Fibroblast of lung (primary cell): ENCODE results near the gene GATA3. TPM values are rescaled to one million over a fixed set of nuclear protein-coding genes. Genes with fewer than 3 reads are reported as not detected.

Experiments
- DNase-seq, 2 donors: peaks; one replicate each; pipeline versions ENCODE4 v3.0.0 to v3.0.0-alpha.2; 2010; ENCODE audit warnings: low read depth in 2 of 2
- H2AFZ ChIP-seq: 2 replicates; pipeline ENCODE4 v1.5.1; 2012; ENCODE audit warnings: low read length, control low read depth, inconsistent platforms
- H3K27ac ChIP-seq: 2 replicates; pipeline ENCODE4 v1.5.1; 2011; ENCODE audit warnings: low read length, control low read depth; ENCODE audit not compliant: insufficient read depth
- H3K27me3 ChIP-seq: 2 replicates; pipeline ENCODE4 v1.5.1; 2011; ENCODE audit warnings: mild to moderate bottlenecking, low read length; ENCODE audit not compliant: control insufficient read depth, insufficient read depth
- H3K36me3 ChIP-seq: 2 replicates; pipeline ENCODE4 v1.5.1; 2011; ENCODE audit warnings: low read length; ENCODE audit not compliant: control insufficient read depth, insufficient read depth
- H3K4me1 ChIP-seq: 2 replicates; pipeline ENCODE4 v1.5.1; 2011; ENCODE audit warnings: low read length; ENCODE audit not compliant: control insufficient read depth, insufficient read depth; ENCODE audit errors: extremely low read depth
- H3K4me2 ChIP-seq: 2 replicates; pipeline ENCODE4 v1.5.1; 2011; ENCODE audit warnings: low read length, control low read depth; ENCODE audit not compliant: insufficient read depth; ENCODE audit errors: extremely low read depth
- H3K4me3 ChIP-seq, 4 experiments: fragments of 200-600 bp in 1 of 4; sonication (generic) in 1 of 4; replicated peaks in 1 of 4; 2 replicates each; pipeline ENCODE4 v1.5.1; 2011 to 2016; ENCODE audit warnings: low read length in 4 of 4, low read depth in 3 of 4, mild to moderate bottlenecking in 3 of 4, control low read depth in 2 of 4, inconsistent platforms in 1 of 4, mixed read lengths in 1 of 4; ENCODE audit not compliant: insufficient read depth in 1 of 4; ENCODE audit errors: control extremely low read depth in 1 of 4
- H3K79me2 ChIP-seq: 2 replicates; pipeline ENCODE4 v1.5.1; 2012; ENCODE audit warnings: mild to moderate bottlenecking, low read length, inconsistent platforms; ENCODE audit not compliant: control insufficient read depth, insufficient read depth
- H3K9ac ChIP-seq: 2 replicates; pipeline ENCODE4 v1.5.1; 2011; ENCODE audit warnings: mild to moderate bottlenecking, low read length, control low read depth; ENCODE audit not compliant: insufficient read depth
- H3K9me3 ChIP-seq: 2 replicates; pipeline ENCODE4 v1.5.1; 2012; ENCODE audit warnings: low read depth, low read length; ENCODE audit not compliant: control insufficient read depth, insufficient read depth
- H4K20me1 ChIP-seq: 2 replicates; pipeline ENCODE4 v1.5.1; 2011; ENCODE audit warnings: low read length; ENCODE audit not compliant: control insufficient read depth, insufficient read depth; ENCODE audit errors: extremely low read depth
- EZH2 ChIP-seq: IDR thresholded peaks from 2 replicates; pipeline ENCODE4 v1.5.1; 2012; ENCODE audit warnings: low read length, control low read depth, mild to moderate bottlenecking; ENCODE audit errors: missing control alignments
- polyA plus RNA-seq, 2 donors: library from polyadenylated mRNA; depleted of rRNA in 1 of 2; stranded (reverse) in 1 of 2; unstranded in 1 of 2; fragments of >200 nt; gene quantifications; 2 replicates each; pipeline ENCODE4 v1.2.1, GENCODE V29; 2011 to 2012; ENCODE audit warnings: missing spikeins in 1 of 2
- total RNA-seq: library from RNA; depleted of rRNA; stranded (reverse); fragments of >200 nt; gene quantifications from 2 replicates; pipeline ENCODE4 v1.2.1, GENCODE V29; 2014
- TF ChIP-seq, protein P1 (sequence below), 2 donors: IDR thresholded peaks in 1 of 2; conservative IDR thresholded peaks in 1 of 2; 1 replicate in 1 of 2; 2 replicates in 1 of 2; pipeline ENCODE4 v1.5.1; 2011 to 2012; ENCODE audit warnings: low read length in 2 of 2, control low read depth in 1 of 2, inconsistent platforms in 1 of 2, low read depth in 1 of 2, mild to moderate bottlenecking in 1 of 2

GATA3 gene
- total and polyA plus RNA-seq, 2 donors (not counting 1 experiment from before 2014, with no cell fraction given) = not detected

DNA sequence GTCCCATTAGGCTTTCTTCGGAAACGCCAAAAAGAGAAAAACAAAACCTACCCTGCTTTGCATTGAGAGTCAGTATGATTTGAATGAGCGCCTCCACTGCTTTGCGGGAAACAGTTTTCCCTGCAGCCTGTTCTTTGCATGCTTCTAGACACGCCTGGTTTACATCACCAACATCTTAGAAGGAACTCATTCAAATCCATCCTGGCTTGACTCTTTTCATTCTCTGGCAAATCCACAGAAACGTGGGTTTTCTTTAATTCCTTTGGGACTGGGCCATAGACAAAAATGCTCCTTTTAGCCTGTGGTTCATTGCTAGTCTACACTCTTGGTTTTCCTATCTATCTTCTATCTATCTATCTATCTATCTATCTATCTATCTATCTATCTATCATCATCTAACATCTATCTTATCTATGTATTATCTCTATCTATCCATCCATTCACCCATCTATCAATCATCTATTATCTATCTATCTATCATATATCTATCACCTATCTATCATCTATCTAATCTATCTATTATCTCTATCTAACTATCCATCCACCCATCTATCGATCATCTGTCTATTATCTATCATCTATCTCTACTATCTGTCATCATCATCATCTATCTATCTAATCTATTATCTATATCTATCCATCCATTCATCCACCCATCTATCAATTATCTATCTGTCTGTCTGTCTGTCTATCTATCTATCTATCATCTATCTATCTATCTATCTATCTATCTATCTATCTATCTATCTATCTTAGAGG lies 68.3 kb downstream of the GATA3 start:
- H4K20me1 ChIP-seq = no peaks in the 10 kb centered on the region
- no peak for TF ChIP-seq EZH2
- TF ChIP-seq, protein P1, sequence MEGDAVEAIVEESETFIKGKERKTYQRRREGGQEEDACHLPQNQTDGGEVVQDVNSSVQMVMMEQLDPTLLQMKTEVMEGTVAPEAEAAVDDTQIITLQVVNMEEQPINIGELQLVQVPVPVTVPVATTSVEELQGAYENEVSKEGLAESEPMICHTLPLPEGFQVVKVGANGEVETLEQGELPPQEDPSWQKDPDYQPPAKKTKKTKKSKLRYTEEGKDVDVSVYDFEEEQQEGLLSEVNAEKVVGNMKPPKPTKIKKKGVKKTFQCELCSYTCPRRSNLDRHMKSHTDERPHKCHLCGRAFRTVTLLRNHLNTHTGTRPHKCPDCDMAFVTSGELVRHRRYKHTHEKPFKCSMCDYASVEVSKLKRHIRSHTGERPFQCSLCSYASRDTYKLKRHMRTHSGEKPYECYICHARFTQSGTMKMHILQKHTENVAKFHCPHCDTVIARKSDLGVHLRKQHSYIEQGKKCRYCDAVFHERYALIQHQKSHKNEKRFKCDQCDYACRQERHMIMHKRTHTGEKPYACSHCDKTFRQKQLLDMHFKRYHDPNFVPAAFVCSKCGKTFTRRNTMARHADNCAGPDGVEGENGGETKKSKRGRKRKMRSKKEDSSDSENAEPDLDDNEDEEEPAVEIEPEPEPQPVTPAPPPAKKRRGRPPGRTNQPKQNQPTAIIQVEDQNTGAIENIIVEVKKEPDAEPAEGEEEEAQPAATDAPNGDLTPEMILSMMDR (conservative IDR thresholded peaks at IDR 0.05 in 1 of 2, IDR thresholded peaks at IDR 0.05 in 1 of 2; ENCODE audit: low read depth in 1 of 2, low read length in 2 of 2) = no peak
- H3K79me2 ChIP-seq = no peaks in the 10 kb centered on the region
- H3K36me3 ChIP-seq = no peaks in the 10 kb centered on the region
- H3K27ac ChIP-seq = no peak overlapping the region
- no peak overlapping the region for H3K9ac ChIP-seq
- no peaks in the 10 kb centered on the region for H3K9me3 ChIP-seq
- H3K27me3 ChIP-seq = no peaks in the 10 kb centered on the region
- no peaks in the 10 kb centered on the region for H3K4me1 ChIP-seq
- H3K4me2 ChIP-seq = no peak overlapping the region
- H2AFZ ChIP-seq = no peak overlapping the region
- H3K4me3 ChIP-seq = no peak overlapping the region
- DNase-seq = no peak

DNA sequence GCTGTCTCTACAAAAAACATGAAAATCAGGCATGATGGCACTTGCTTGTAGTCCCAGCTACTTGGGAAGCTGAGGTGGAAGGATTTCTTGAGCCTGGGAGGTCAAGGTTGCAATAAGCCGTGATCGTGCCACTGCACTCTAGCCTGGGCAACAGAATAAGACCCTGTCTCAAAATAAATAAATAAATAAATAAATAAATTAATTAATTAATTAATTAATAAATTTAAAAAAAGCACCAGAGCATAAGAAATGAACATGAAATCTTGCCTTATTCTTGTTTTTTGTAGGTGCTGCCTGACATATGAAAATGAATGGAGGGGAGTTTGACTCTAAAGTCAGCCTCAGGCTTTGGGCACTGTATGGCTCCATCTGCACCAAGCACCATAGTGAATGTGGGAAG lies 69.9 kb downstream of the GATA3 start:
- Histone ChIP-seq H3K4me2 (no peak overlapping the region), H3K36me3 (no peaks in the 10 kb centered on the region), H3K79me2 (no peaks in the 10 kb centered on the region), H3K4me1 (no peaks in the 10 kb centered on the region), H2AFZ (no peak overlapping the region), H3K4me3 (no peak overlapping the region), H3K9ac (no peak overlapping the region), H3K27me3 (no peaks in the 10 kb centered on the region), H4K20me1 (no peaks in the 10 kb centered on the region), H3K9me3 (no peaks in the 10 kb centered on the region), H3K27ac (no peak overlapping the region)
- no peak for DNase-seq
- TF ChIP-seq EZH2 = no peak
- TF ChIP-seq, protein P1 (conservative IDR thresholded peaks at IDR 0.05 in 1 of 2, IDR thresholded peaks at IDR 0.05 in 1 of 2; ENCODE audit: low read depth in 1 of 2, low read length in 2 of 2) = no peak

Other genes starting within 250 kb of the GATA3 start
- 1.5 and 2.1 TPM in 2 replicates for gene TAF3, start 236.2 kb upstream of the GATA3 start, total RNA-seq
- 4.0 and 5.0 TPM in 2 replicates for gene TAF3, start 236.2 kb upstream of the GATA3 start, polyA plus RNA-seq